ENCODE results near the gene ZNF57.
"Not testable (repeated sequence)": the region's sequence is repeated elsewhere in the genome, so short reads cannot be mapped to it uniquely, and the experiment has no call there.

The ZNF57 gene

GRCh38 chr19:2960120-2960519 lies 59.4 kb downstream of the ZNF57 start:
- no peak for DNase-seq

DNA sequence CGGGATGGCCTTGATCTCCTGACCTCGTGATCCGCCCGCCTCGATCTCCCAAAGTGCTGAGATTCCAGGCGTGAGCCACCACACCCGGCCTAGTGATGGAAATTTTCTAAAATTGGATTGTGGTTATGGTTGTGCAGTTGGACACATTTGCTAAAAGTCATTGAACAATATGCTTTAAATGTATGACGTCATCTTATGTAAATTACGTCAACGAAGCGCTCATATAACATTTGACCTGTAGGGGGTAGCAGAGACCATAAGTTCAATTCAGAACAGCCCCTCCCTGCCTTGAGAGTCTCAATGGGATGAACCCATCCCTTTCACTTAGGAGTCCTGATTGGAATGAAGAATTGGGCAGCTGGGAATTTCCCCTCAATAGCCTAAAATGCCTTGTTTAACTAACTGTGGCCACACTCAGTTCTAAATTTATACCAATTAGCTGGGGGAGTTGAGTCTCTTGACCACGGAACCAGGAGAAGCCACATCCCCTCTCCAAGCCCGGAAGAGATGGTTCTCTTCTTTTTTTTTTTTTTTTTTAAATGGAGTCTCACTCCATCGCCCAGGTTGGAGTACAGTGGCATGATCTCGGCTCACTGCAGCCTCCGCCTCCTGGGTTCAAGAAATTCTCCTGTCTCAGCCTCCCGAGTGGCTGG lies 61.4 kb downstream of the ZNF57 start:
- peak; percentile 54 for DNase-seq

- DNase-seq, result no peak
Measured at GRCh38 chr19:2963122-2963521, 62.4 kb downstream of the ZNF57 start.

- DNase-seq, result not testable (repeated sequence)
Measured at GRCh38 chr19:2963631-2964030, 62.9 kb downstream of the ZNF57 start.

DNA sequence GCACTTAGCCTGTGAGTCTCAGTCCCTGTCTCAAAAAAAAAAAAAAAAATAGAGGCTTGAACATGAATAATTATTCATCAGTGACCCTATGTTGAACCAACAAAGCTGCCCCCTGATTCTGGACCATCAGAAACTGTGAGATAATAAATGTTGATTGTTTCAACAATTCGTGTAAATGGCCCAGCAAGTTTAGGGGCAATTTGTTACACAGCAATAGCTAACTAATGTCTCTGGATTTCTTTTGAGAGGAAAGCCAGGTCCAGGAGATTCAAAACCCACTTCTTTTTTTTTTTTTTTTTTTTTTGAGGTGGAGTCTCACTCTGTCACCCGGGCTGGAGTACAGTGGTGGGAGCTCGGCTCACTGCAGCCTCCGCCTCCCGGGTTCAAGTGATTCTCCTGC lies 64.1 kb downstream of the ZNF57 start:
- DNase-seq, result no peak

DNA sequence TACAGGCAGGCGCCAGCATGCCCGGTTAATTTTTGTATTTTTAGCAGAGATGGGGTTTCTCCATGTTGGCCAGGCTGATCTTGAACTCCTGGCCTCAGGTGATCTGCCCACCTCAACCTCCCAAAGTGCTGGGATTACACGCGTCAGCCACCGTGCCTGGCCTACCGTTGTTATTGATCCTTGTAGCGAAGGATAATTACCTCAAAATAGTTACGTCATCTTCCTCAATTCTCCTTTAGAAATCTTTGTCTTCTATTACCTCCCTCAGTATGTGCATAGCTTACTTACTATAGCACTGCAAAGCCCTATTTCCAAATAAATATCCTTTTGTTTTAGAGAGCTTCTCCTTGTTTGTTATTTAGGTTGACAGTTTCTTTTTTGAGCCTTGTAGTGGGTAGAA lies 67.2 kb downstream of the ZNF57 start:
- no peak for DNase-seq
